ENCODE results near the gene ATRNL1. TPM values are rescaled to one million over a fixed set of nuclear protein-coding genes. Genes with fewer than 3 reads are reported as not detected.

The ATRNL1 gene
- total RNA-seq, 1 experiment from 2014 or later = 8.8 TPM

DNA sequence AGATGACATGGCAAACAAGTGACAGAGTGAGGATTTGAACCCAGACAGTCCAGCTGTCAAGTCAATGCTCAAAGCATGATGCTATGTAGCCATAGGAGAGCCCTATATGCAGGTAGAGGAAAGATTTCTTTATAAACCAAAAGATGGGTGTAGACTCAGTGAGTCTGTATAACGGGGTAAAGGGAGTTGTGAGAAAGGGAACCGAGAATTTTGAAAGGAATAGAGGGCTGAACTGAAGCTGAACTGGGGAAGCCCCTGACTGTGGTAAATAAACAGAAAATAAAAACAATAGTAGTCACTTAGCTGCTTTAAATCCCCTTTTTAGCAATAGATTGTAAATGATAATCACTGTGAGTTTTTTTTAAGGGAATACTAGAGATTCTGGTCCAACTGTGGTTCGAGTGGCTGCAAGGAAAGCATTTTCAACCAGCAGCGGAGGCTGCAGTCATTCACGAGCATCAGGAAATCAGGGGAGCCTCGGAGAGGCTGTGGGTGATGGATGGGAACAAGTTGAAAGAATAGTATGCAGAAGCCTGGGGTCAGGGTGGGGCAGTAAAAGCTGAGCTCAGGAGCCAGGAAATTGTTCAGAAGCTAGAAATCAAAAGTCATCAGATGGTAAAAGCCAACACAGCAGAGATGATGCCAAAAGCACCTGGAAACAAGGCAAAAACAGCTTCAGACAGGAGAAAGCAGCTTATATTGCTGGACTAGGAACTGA lies 786.4 kb downstream of the ATRNL1 start:
- no TSS peak for BruUV-seq (replicated peaks)
- CTCF ChIA-PET = no interaction called here
- Mint-ChIP-seq H3K27me3 (ENCODE audit: unreplicated experiment) (peaks cover 70% of the 10 kb centered on the region), H3K4me3 (ENCODE audit: low read depth, unreplicated experiment) (no peak overlapping the region), H3K36me3 (ENCODE audit: insufficient read depth, unreplicated experiment) (no peaks in the 10 kb centered on the region), H3K4me1 (ENCODE audit: low read depth, unreplicated experiment) (no peaks in the 10 kb centered on the region), H3K27ac (ENCODE audit: unreplicated experiment) (no peak overlapping the region), H3K9me3 (ENCODE audit: low read depth, unreplicated experiment) (no peaks in the 10 kb centered on the region)
- TF ChIP-seq, protein P1, sequence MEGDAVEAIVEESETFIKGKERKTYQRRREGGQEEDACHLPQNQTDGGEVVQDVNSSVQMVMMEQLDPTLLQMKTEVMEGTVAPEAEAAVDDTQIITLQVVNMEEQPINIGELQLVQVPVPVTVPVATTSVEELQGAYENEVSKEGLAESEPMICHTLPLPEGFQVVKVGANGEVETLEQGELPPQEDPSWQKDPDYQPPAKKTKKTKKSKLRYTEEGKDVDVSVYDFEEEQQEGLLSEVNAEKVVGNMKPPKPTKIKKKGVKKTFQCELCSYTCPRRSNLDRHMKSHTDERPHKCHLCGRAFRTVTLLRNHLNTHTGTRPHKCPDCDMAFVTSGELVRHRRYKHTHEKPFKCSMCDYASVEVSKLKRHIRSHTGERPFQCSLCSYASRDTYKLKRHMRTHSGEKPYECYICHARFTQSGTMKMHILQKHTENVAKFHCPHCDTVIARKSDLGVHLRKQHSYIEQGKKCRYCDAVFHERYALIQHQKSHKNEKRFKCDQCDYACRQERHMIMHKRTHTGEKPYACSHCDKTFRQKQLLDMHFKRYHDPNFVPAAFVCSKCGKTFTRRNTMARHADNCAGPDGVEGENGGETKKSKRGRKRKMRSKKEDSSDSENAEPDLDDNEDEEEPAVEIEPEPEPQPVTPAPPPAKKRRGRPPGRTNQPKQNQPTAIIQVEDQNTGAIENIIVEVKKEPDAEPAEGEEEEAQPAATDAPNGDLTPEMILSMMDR (IDR thresholded peaks at IDR 0.05; ENCODE audit: unreplicated experiment) = no peak
- intact Hi-C loops (cut with micrococcal nuclease; ENCODE audit: unreplicated experiment) = no loop called here
- no peak for DNase-seq

DNA sequence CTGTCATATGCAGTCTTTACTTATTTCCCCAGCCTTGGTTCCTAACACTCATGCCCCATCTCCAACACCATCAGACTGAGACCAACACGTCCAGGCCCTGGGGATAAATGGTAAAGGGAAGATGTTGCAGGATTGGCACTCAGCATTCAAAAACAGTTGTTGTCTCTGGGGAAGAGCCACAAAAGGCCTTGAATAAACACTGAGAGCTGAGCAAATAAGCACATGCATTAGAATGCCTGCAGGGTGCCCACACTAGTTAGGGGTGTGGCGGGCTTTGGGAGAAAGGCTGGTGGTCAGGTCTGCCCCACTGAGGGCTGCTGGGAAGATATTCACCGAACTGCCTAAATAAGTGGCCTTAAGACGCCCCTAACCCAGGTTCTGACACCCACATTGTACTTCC lies 788.9 kb downstream of the ATRNL1 start:
- TF ChIP-seq, protein P1 (IDR thresholded peaks at IDR 0.05; ENCODE audit: unreplicated experiment) = no peak

DNA sequence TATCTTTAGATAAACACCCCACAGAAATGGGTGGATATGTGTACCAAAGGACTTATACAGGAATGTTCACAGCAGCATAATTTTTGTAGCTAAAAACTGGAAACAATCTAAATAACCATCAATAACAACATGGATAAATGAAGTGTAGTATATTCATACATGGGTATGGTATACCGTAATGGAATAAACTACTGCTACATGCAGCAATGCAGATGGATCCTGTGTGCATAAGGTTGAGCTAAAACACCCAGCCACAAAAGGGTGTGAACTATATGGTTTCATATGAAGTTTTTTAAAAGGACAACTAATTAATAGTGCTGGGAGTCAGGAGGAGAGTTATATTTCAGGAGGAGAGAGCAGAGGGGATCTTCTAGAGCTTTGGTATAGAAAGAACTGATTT lies 790.2 kb downstream of the ATRNL1 start:
- H3K27me3 Mint-ChIP-seq (ENCODE audit: unreplicated experiment) = peaks cover 70% of the 10 kb centered on the region
- DNase-seq = no peak
- H3K27ac Mint-ChIP-seq (ENCODE audit: unreplicated experiment) = no peak overlapping the region
- intact Hi-C loops (cut with micrococcal nuclease; ENCODE audit: unreplicated experiment) = no loop called here
- no TSS peak for BruUV-seq (replicated peaks)
- H3K4me3 Mint-ChIP-seq (ENCODE audit: low read depth, unreplicated experiment) = no peak overlapping the region
- TF ChIP-seq, protein P1 (IDR thresholded peaks at IDR 0.05; ENCODE audit: unreplicated experiment) = no peak
- no peaks in the 10 kb centered on the region for H3K4me1 Mint-ChIP-seq (ENCODE audit: low read depth, unreplicated experiment)
- CTCF ChIA-PET = no interaction called here
- H3K9me3 Mint-ChIP-seq (ENCODE audit: low read depth, unreplicated experiment) = no peaks in the 10 kb centered on the region
- no peaks in the 10 kb centered on the region for H3K36me3 Mint-ChIP-seq (ENCODE audit: insufficient read depth, unreplicated experiment)

More for the DNA sequence above, 788.9 kb downstream of the ATRNL1 start:
- Mint-ChIP-seq H3K4me1 (ENCODE audit: low read depth, unreplicated experiment) (no peaks in the 10 kb centered on the region), H3K27me3 (ENCODE audit: unreplicated experiment) (peaks cover 60% of the 10 kb centered on the region), H3K4me3 (ENCODE audit: low read depth, unreplicated experiment) (no peak overlapping the region), H3K9me3 (ENCODE audit: low read depth, unreplicated experiment) (no peaks in the 10 kb centered on the region), H3K36me3 (ENCODE audit: insufficient read depth, unreplicated experiment) (no peaks in the 10 kb centered on the region), H3K27ac (ENCODE audit: unreplicated experiment) (no peak overlapping the region)
- no peak for DNase-seq
- BruUV-seq (replicated peaks) = no TSS peak
- CTCF ChIA-PET = no interaction called here
- intact Hi-C loops (cut with micrococcal nuclease; ENCODE audit: unreplicated experiment) = no loop called here

DNA sequence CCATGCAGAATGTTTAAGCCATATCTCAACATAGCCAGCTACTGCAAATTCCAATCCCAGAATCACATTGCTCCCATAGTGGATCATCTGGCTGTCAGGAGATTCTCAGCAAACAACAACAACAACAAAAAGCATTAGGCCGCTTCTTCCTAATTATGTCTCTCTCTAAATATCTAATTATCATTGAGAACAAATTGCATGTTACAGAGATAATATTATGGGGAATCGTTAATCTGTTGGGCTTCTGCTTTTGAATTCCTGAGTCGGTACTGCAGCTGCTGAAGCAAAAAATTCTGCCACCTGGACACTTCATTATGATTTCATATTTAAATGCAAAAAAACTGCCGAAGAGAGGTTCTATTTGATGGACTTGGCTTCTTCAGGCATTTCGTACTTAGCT lies 791.2 kb downstream of the ATRNL1 start:
- H3K9me3 Mint-ChIP-seq (ENCODE audit: low read depth, unreplicated experiment) = no peaks in the 10 kb centered on the region
- peaks cover 70% of the 10 kb centered on the region for H3K27me3 Mint-ChIP-seq (ENCODE audit: unreplicated experiment)
- no peaks in the 10 kb centered on the region for H3K4me1 Mint-ChIP-seq (ENCODE audit: low read depth, unreplicated experiment)
- CTCF ChIA-PET = no interaction called here
- no peak overlapping the region for H3K4me3 Mint-ChIP-seq (ENCODE audit: low read depth, unreplicated experiment)
- TF ChIP-seq, protein P1 (IDR thresholded peaks at IDR 0.05; ENCODE audit: unreplicated experiment) = no peak
- no TSS peak for BruUV-seq (replicated peaks)
- H3K27ac Mint-ChIP-seq (ENCODE audit: unreplicated experiment) = no peak overlapping the region
- H3K36me3 Mint-ChIP-seq (ENCODE audit: insufficient read depth, unreplicated experiment) = no peaks in the 10 kb centered on the region
- DNase-seq = no peak
- intact Hi-C loops (cut with micrococcal nuclease; ENCODE audit: unreplicated experiment) = no loop called here

All from Calu3 (cell line).